ENCODE data around the gene ADSS1.

ADSS1 gene

GRCh38 chr14:104715416-104715815 lies 8.6 kb upstream of the ADSS1 start:
- peaks cover 16% of the 10 kb centered on the region; the same call in 1 of the 2 replicates for H3K27me3 ChIP-seq (ENCODE audit: insufficient read depth, low read length)
- no peaks in the 10 kb centered on the region for H4K20me1 ChIP-seq (ENCODE audit: insufficient read depth, low read length)
- H3K36me3 ChIP-seq (ENCODE audit: insufficient read depth, low read length): no peaks in the 10 kb centered on the region

GRCh38 chr14:104715871-104716270 lies 8.2 kb upstream of the ADSS1 start:
- Histone ChIP-seq H3F3A (ENCODE audit: insufficient read depth, low read length) (no peaks in the 10 kb centered on the region), H2AFZ (ENCODE audit: low read length) (no peak overlapping the region), H3K27me3 (ENCODE audit: insufficient read depth, low read length) (peaks cover 16% of the 10 kb centered on the region; the same call in 1 of the 2 replicates), H3K79me2 (ENCODE audit: insufficient read depth, low read length) (no peaks in the 10 kb centered on the region), H3K4me3 (ENCODE audit: low read depth, low read length, poor library complexity, severe bottlenecking) (no peak overlapping the region), H3K9ac (ENCODE audit: low read length) (no peak overlapping the region), H3K4me1 (ENCODE audit: insufficient read depth, low read length, severe bottlenecking) (peaks cover 11% of the 10 kb centered on the region), H3K36me3 (ENCODE audit: insufficient read depth, low read length) (no peaks in the 10 kb centered on the region), H3K9me3 (ENCODE audit: low read length) (no peaks in the 10 kb centered on the region), H3K9me2 (ENCODE audit: low read depth, low read length) (no peaks in the 10 kb centered on the region), H4K20me1 (ENCODE audit: insufficient read depth, low read length) (no peaks in the 10 kb centered on the region), H3K27ac (ENCODE audit: low read depth, low read length, poor library complexity, severe bottlenecking) (no peak overlapping the region), H3K4me2 (ENCODE audit: low read length) (no peak overlapping the region)
- TF ChIP-seq EZH2 (IDR thresholded peaks at IDR 0.05; ENCODE audit: borderline replicate concordance, low read length): no peak

More at GRCh38 chr14:104715416-104715815, 8.6 kb upstream of the ADSS1 start:
- H3K9me2 ChIP-seq (ENCODE audit: low read depth, low read length): no peaks in the 10 kb centered on the region
- H3K79me2 ChIP-seq (ENCODE audit: insufficient read depth, low read length): no peaks in the 10 kb centered on the region
- H2AFZ ChIP-seq (ENCODE audit: low read length): no peak overlapping the region
- no peak overlapping the region for H3K27ac ChIP-seq (ENCODE audit: low read depth, low read length, poor library complexity, severe bottlenecking)
- no peak overlapping the region for H3K4me3 ChIP-seq (ENCODE audit: low read depth, low read length, poor library complexity, severe bottlenecking)
- no peak overlapping the region for H3K4me2 ChIP-seq (ENCODE audit: low read length)
- no peaks in the 10 kb centered on the region for H3F3A ChIP-seq (ENCODE audit: insufficient read depth, low read length)
- TF ChIP-seq EZH2 (IDR thresholded peaks at IDR 0.05; ENCODE audit: borderline replicate concordance, low read length) (no peak), CTCF (IDR thresholded peaks at IDR 0.05; ENCODE audit: low read length) (no peak)
- H3K4me1 ChIP-seq (ENCODE audit: insufficient read depth, low read length, severe bottlenecking): peaks cover 11% of the 10 kb centered on the region
- no peak overlapping the region for H3K9ac ChIP-seq (ENCODE audit: low read length)
- H3K9me3 ChIP-seq (ENCODE audit: low read length): no peaks in the 10 kb centered on the region

GRCh38 chr14:104717137-104717536 lies 6.9 kb upstream of the ADSS1 start:
- Histone ChIP-seq H3K36me3 (ENCODE audit: insufficient read depth, low read length) (no peaks in the 10 kb centered on the region), H3K9me2 (ENCODE audit: low read depth, low read length) (no peaks in the 10 kb centered on the region), H4K20me1 (ENCODE audit: insufficient read depth, low read length) (no peaks in the 10 kb centered on the region), H3K4me3 (ENCODE audit: low read depth, low read length, poor library complexity, severe bottlenecking) (no peak overlapping the region), H3K27me3 (ENCODE audit: insufficient read depth, low read length) (peaks cover 7% of the 10 kb centered on the region; the same call in 1 of the 2 replicates), H3K79me2 (ENCODE audit: insufficient read depth, low read length) (no peaks in the 10 kb centered on the region), H3K27ac (ENCODE audit: low read depth, low read length, poor library complexity, severe bottlenecking) (no peak overlapping the region), H3K4me1 (ENCODE audit: insufficient read depth, low read length, severe bottlenecking) (peaks cover 11% of the 10 kb centered on the region), H2AFZ (ENCODE audit: low read length) (no peak overlapping the region), H3F3A (ENCODE audit: insufficient read depth, low read length) (no peaks in the 10 kb centered on the region), H3K9me3 (ENCODE audit: low read length) (no peaks in the 10 kb centered on the region), H3K9ac (ENCODE audit: low read length) (no peak overlapping the region), H3K4me2 (ENCODE audit: low read length) (no peak overlapping the region; the same call in 1 of the 2 replicates)
- no peak for TF ChIP-seq CTCF (IDR thresholded peaks at IDR 0.05; ENCODE audit: low read length)

- H2AFZ ChIP-seq (ENCODE audit: low read length): peak overlapping the region; percentile 62; the same call in 1 of the 2 replicates
- no peaks in the 10 kb centered on the region for H3K36me3 ChIP-seq (ENCODE audit: insufficient read depth, low read length)
- H3K4me3 ChIP-seq (ENCODE audit: low read depth, low read length, poor library complexity, severe bottlenecking): no peak overlapping the region
- H3K27ac ChIP-seq (ENCODE audit: low read depth, low read length, poor library complexity, severe bottlenecking): no peak overlapping the region
- H3K9me3 ChIP-seq (ENCODE audit: low read length): no peaks in the 10 kb centered on the region
- H3K4me1 ChIP-seq (ENCODE audit: insufficient read depth, low read length, severe bottlenecking): peaks cover 11% of the 10 kb centered on the region
- H3K27me3 ChIP-seq (ENCODE audit: insufficient read depth, low read length): peaks cover 8% of the 10 kb centered on the region; the same call in 1 of the 2 replicates
- peak overlapping the region; percentile 27; the same call in 1 of the 2 replicates for H3K4me2 ChIP-seq (ENCODE audit: low read length)
- TF ChIP-seq EZH2 (IDR thresholded peaks at IDR 0.05; ENCODE audit: borderline replicate concordance, low read length) (no peak), CTCF (IDR thresholded peaks at IDR 0.05; ENCODE audit: low read length) (no peak)
- no peaks in the 10 kb centered on the region for H4K20me1 ChIP-seq (ENCODE audit: insufficient read depth, low read length)
- H3K9me2 ChIP-seq (ENCODE audit: low read depth, low read length): no peaks in the 10 kb centered on the region
- H3K79me2 ChIP-seq (ENCODE audit: insufficient read depth, low read length): no peaks in the 10 kb centered on the region
- no peaks in the 10 kb centered on the region for H3F3A ChIP-seq (ENCODE audit: insufficient read depth, low read length)
- H3K9ac ChIP-seq (ENCODE audit: low read length): no peak overlapping the region; the same call in 1 of the 2 replicates
Observed at GRCh38 chr14:104717646-104718045, 6.4 kb upstream of the ADSS1 start.
